KMS-11 (cell line): ENCODE results near the gene TNFSF10.

Source experiments
- H2AFZ ChIP-seq: fragments of 200-600 bp; sonication (generic); 2 replicates; pipeline ENCODE4 v1.6.1; 2016; ENCODE audit warnings: antibody characterized with exemption, mixed run types, low read depth
- H3K27ac ChIP-seq: fragments of 200-600 bp; sonication (generic); 2 replicates; pipeline ENCODE4 v1.6.1; 2016; ENCODE audit warnings: mild to moderate bottlenecking, mixed run types
- H3K27me3 ChIP-seq: fragments of 200-600 bp; sonication (generic); 2 replicates; pipeline ENCODE4 v1.6.1; 2017; ENCODE audit warnings: mild to moderate bottlenecking, low read depth, mixed run types, moderate library complexity; ENCODE audit not compliant: insufficient read depth
- H3K36me3 ChIP-seq: fragments of 200-600 bp; sonication (generic); 2 replicates; pipeline ENCODE4 v1.6.1; 2017; ENCODE audit warnings: mild to moderate bottlenecking, mixed run types; ENCODE audit not compliant: insufficient read depth
- H3K4me1 ChIP-seq: fragments of 200-600 bp; sonication (generic); 2 replicates; pipeline ENCODE4 v1.6.1; 2016; ENCODE audit warnings: mild to moderate bottlenecking, low read depth, mixed run types; ENCODE audit not compliant: poor library complexity, severe bottlenecking
- H3K4me2 ChIP-seq: fragments of 200-600 bp; sonication (generic); 2 replicates; pipeline ENCODE4 v1.7.0; 2016; ENCODE audit warnings: mild to moderate bottlenecking, mixed run types
- H3K4me3 ChIP-seq: fragments of 200-600 bp; sonication (generic); IDR thresholded peaks from 2 replicates; pipeline ENCODE4 v1.6.1; 2017; ENCODE audit warnings: low read depth, low read length, mixed read lengths; ENCODE audit not compliant: insufficient read depth
- H3K79me2 ChIP-seq: fragments of 200-600 bp; sonication (generic); 2 replicates; pipeline ENCODE4 v1.6.1; 2016; ENCODE audit warnings: low read depth, mixed run types; ENCODE audit not compliant: insufficient read depth
- H3K9ac ChIP-seq: fragments of 200-600 bp; sonication (generic); 2 replicates; pipeline ENCODE4 v1.6.1; 2016; ENCODE audit warnings: mild to moderate bottlenecking, mixed run types
- H4K20me1 ChIP-seq: fragments of 200-600 bp; sonication (generic); 2 replicates; pipeline ENCODE4 v1.6.1; 2016; ENCODE audit warnings: mild to moderate bottlenecking, mixed run types; ENCODE audit not compliant: insufficient read depth
- TF ChIP-seq, protein P1 (sequence below): fragments of 200-600 bp; sonication (generic); conservative IDR thresholded peaks from 2 replicates; pipeline ENCODE4 v1.6.1; 2017; ENCODE audit warnings: low read depth, mild to moderate bottlenecking, antibody characterized with exemption, low read length, moderate library complexity, mixed read lengths

The TNFSF10 gene

GRCh38 chr3:172564499-172564898, 41.3 kb upstream of the TNFSF10 start:
- H3K27me3 ChIP-seq: no peaks in the 10 kb centered on the region
- H3K79me2 ChIP-seq: no peaks in the 10 kb centered on the region
- no peak overlapping the region for H3K4me3 ChIP-seq
- TF ChIP-seq, protein P1, sequence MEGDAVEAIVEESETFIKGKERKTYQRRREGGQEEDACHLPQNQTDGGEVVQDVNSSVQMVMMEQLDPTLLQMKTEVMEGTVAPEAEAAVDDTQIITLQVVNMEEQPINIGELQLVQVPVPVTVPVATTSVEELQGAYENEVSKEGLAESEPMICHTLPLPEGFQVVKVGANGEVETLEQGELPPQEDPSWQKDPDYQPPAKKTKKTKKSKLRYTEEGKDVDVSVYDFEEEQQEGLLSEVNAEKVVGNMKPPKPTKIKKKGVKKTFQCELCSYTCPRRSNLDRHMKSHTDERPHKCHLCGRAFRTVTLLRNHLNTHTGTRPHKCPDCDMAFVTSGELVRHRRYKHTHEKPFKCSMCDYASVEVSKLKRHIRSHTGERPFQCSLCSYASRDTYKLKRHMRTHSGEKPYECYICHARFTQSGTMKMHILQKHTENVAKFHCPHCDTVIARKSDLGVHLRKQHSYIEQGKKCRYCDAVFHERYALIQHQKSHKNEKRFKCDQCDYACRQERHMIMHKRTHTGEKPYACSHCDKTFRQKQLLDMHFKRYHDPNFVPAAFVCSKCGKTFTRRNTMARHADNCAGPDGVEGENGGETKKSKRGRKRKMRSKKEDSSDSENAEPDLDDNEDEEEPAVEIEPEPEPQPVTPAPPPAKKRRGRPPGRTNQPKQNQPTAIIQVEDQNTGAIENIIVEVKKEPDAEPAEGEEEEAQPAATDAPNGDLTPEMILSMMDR: no peak
- no peak overlapping the region for H3K4me2 ChIP-seq
- no peaks in the 10 kb centered on the region for H3K4me1 ChIP-seq
- no peaks in the 10 kb centered on the region for H4K20me1 ChIP-seq
- H3K36me3 ChIP-seq: no peaks in the 10 kb centered on the region
- H3K27ac ChIP-seq: no peak overlapping the region
- no peak overlapping the region for H3K9ac ChIP-seq
- H2AFZ ChIP-seq: no peak overlapping the region

- H3K27ac ChIP-seq: no peak overlapping the region
Observed at GRCh38 chr3:172562871-172563865, 39.9 kb upstream of the TNFSF10 start.

DNA sequence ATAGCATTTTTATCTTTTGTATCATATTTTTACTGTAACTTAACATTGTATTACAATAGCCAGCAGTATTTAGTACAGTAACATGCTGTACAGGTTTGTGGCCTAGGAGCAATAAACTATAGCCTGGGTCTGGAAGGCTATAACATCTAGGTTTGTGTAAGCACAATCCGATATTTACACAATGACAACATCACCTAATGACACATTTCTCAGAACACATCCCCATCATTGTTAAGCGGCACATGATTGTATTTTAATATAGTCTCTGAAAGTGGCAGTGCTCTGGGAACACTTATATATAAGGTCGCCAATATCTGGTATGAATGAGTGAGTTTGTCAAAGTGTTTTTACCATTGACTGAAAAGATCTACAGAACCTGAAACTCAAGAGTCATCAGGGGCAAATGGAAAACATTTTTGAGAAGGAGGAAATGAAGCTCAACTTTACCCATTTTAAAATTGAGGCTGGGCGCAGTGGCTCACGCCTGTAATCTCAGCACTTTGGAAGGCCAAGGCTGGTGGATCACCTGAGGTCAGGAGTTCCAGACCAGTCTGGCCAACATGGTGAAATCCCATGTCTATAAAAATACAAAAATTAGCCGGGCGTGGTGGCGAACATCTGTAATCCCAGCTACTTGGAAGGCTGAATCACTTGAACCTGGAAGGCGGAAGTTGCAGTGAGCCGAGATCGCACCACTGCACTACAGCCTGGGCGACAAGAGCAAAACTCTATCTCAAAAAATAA, 38.8 kb upstream of the TNFSF10 start:
- Histone ChIP-seq H3K4me1 (no peaks in the 10 kb centered on the region), H3K36me3 (no peaks in the 10 kb centered on the region), H4K20me1 (no peaks in the 10 kb centered on the region), H3K9ac (no peak overlapping the region), H2AFZ (no peak overlapping the region), H3K27ac (no peak overlapping the region), H3K27me3 (no peaks in the 10 kb centered on the region), H3K4me2 (no peak overlapping the region), H3K4me3 (no peak overlapping the region), H3K79me2 (no peaks in the 10 kb centered on the region)
- TF ChIP-seq, protein P1: no peak

More at GRCh38 chr3:172562871-172563865, 39.9 kb upstream of the TNFSF10 start:
- no peaks in the 10 kb centered on the region for H4K20me1 ChIP-seq
- no peak overlapping the region for H3K4me3 ChIP-seq
- no peak overlapping the region for H3K9ac ChIP-seq
- H3K4me1 ChIP-seq: no peaks in the 10 kb centered on the region
- TF ChIP-seq, protein P1: no peak
- H3K4me2 ChIP-seq: no peak overlapping the region
- no peaks in the 10 kb centered on the region for H3K36me3 ChIP-seq
- no peaks in the 10 kb centered on the region for H3K27me3 ChIP-seq
- no peak overlapping the region for H2AFZ ChIP-seq
- no peaks in the 10 kb centered on the region for H3K79me2 ChIP-seq

DNA sequence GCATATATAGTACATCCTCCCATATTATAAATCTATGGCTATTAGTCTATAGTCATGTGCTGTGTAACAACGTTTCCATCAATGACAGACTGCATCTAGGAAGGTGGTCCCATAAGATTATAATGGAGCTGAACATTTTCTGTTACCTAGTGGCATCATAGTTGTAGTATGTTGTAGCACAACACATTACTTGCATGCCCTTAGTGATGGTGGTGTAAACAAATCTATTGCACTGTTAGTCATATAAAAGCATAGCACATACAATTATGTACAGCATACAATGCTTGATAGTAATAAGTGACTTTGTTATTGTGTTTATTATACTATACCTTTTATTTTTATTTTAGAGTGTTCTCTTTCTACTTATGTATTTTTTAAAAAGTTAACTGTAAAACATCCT, 37.4 kb upstream of the TNFSF10 start:
- no peaks in the 10 kb centered on the region for H4K20me1 ChIP-seq
- no peak overlapping the region for H2AFZ ChIP-seq
- H3K36me3 ChIP-seq: no peaks in the 10 kb centered on the region
- no peak overlapping the region for H3K9ac ChIP-seq
- TF ChIP-seq, protein P1: no peak
- H3K27ac ChIP-seq: no peak overlapping the region
- no peak overlapping the region for H3K4me2 ChIP-seq
- no peaks in the 10 kb centered on the region for H3K4me1 ChIP-seq
- H3K4me3 ChIP-seq: no peak overlapping the region
- no peaks in the 10 kb centered on the region for H3K27me3 ChIP-seq
- H3K79me2 ChIP-seq: no peaks in the 10 kb centered on the region
